ENCODE results near the gene TMEM151B.

The TMEM151B gene

GRCh38 chr6:44270526-44271405, 516 bp downstream of the TMEM151B start:
- peak overlapping the region; percentile 35 for H3K4me3 Mint-ChIP-seq
- no peak overlapping the region for H3K27ac Mint-ChIP-seq
- intact Hi-C loops (cut with micrococcal nuclease) = no loop called here
- peaks cover 26% of the 10 kb centered on the region for H3K4me1 Mint-ChIP-seq (ENCODE audit: low read depth)
- peaks cover 68% of the 10 kb centered on the region for H3K27me3 Mint-ChIP-seq
- no peaks in the 10 kb centered on the region for H3K9me3 Mint-ChIP-seq
- no peaks in the 10 kb centered on the region for H3K36me3 Mint-ChIP-seq (ENCODE audit: low read depth)

- Mint-ChIP-seq H3K4me3 (no peak overlapping the region), H3K27ac (no peak overlapping the region), H3K27me3 (peaks cover 71% of the 10 kb centered on the region), H3K9me3 (no peaks in the 10 kb centered on the region), H3K4me1 (ENCODE audit: low read depth) (peaks cover 21% of the 10 kb centered on the region), H3K36me3 (ENCODE audit: low read depth) (no peaks in the 10 kb centered on the region)
- intact Hi-C loops (cut with micrococcal nuclease) = no loop called here
Measured at GRCh38 chr6:44271406-44271723, 1.1 kb downstream of the TMEM151B start.

GRCh38 chr6:44271914-44272313, 1.7 kb downstream of the TMEM151B start:
- H3K4me3 Mint-ChIP-seq = no peak overlapping the region
- peaks cover 75% of the 10 kb centered on the region for H3K27me3 Mint-ChIP-seq
- H3K9me3 Mint-ChIP-seq = no peaks in the 10 kb centered on the region
- intact Hi-C loops (cut with micrococcal nuclease) = no loop called here
- peaks cover 15% of the 10 kb centered on the region for H3K4me1 Mint-ChIP-seq (ENCODE audit: low read depth)
- no peaks in the 10 kb centered on the region for H3K36me3 Mint-ChIP-seq (ENCODE audit: low read depth)
- no peak overlapping the region for H3K27ac Mint-ChIP-seq

GRCh38 chr6:44272529-44272928, 2.3 kb downstream of the TMEM151B start:
- no peaks in the 10 kb centered on the region for H3K9me3 Mint-ChIP-seq
- intact Hi-C loops (cut with micrococcal nuclease) = no loop called here
- H3K27ac Mint-ChIP-seq = no peak overlapping the region
- peaks cover 11% of the 10 kb centered on the region for H3K4me1 Mint-ChIP-seq (ENCODE audit: low read depth)
- H3K4me3 Mint-ChIP-seq = no peak overlapping the region
- no peaks in the 10 kb centered on the region for H3K36me3 Mint-ChIP-seq (ENCODE audit: low read depth)
- peaks cover 79% of the 10 kb centered on the region for H3K27me3 Mint-ChIP-seq

GRCh38 chr6:44272999-44273566, 2.8 kb downstream of the TMEM151B start:
- no peaks in the 10 kb centered on the region for H3K9me3 Mint-ChIP-seq
- intact Hi-C loops (cut with micrococcal nuclease) = no loop called here

GRCh38 chr6:44273617-44274016, 3.4 kb downstream of the TMEM151B start:
- intact Hi-C loops (cut with micrococcal nuclease) = no loop called here
- Mint-ChIP-seq H3K4me1 (ENCODE audit: low read depth) (peaks cover 12% of the 10 kb centered on the region), H3K9me3 (no peaks in the 10 kb centered on the region), H3K27ac (no peak overlapping the region), H3K4me3 (no peak overlapping the region), H3K27me3 (peaks cover 83% of the 10 kb centered on the region), H3K36me3 (ENCODE audit: low read depth) (no peaks in the 10 kb centered on the region)

More at GRCh38 chr6:44272999-44273566, 2.8 kb downstream of the TMEM151B start:
- no peaks in the 10 kb centered on the region for H3K36me3 Mint-ChIP-seq (ENCODE audit: low read depth)
- H3K27me3 Mint-ChIP-seq = peaks cover 84% of the 10 kb centered on the region
- no peak overlapping the region for H3K27ac Mint-ChIP-seq
- peaks cover 11% of the 10 kb centered on the region for H3K4me1 Mint-ChIP-seq (ENCODE audit: low read depth)
- H3K4me3 Mint-ChIP-seq = no peak overlapping the region

- Mint-ChIP-seq H3K4me1 (ENCODE audit: low read depth) (peaks cover 16% of the 10 kb centered on the region), H3K9me3 (no peaks in the 10 kb centered on the region), H3K27ac (no peak overlapping the region), H3K36me3 (ENCODE audit: low read depth) (no peaks in the 10 kb centered on the region), H3K4me3 (no peak overlapping the region), H3K27me3 (peaks cover 80% of the 10 kb centered on the region)
- intact Hi-C loops (cut with micrococcal nuclease) = no loop called here
Measured at GRCh38 chr6:44275271-44275748, 5.1 kb downstream of the TMEM151B start.

GRCh38 chr6:44275749-44276648, 5.7 kb downstream of the TMEM151B start:
- no peaks in the 10 kb centered on the region for H3K36me3 Mint-ChIP-seq (ENCODE audit: low read depth)
- peaks cover 82% of the 10 kb centered on the region for H3K27me3 Mint-ChIP-seq
- H3K4me3 Mint-ChIP-seq = peak overlapping the region; percentile 10
- peaks cover 16% of the 10 kb centered on the region for H3K4me1 Mint-ChIP-seq (ENCODE audit: low read depth)
- H3K27ac Mint-ChIP-seq = no peak overlapping the region
- intact Hi-C loops (cut with micrococcal nuclease) = no loop called here
- H3K9me3 Mint-ChIP-seq = no peaks in the 10 kb centered on the region

GRCh38 chr6:44276667-44277640, 6.7 kb downstream of the TMEM151B start:
- Mint-ChIP-seq H3K4me3 (no peak overlapping the region), H3K4me1 (ENCODE audit: low read depth) (peaks cover 16% of the 10 kb centered on the region), H3K36me3 (ENCODE audit: low read depth) (no peaks in the 10 kb centered on the region), H3K27me3 (peaks cover 74% of the 10 kb centered on the region), H3K9me3 (no peaks in the 10 kb centered on the region), H3K27ac (no peak overlapping the region)
- intact Hi-C loops (cut with micrococcal nuclease) = no loop called here

GRCh38 chr6:44277763-44278162, 7.5 kb downstream of the TMEM151B start:
- H3K27ac Mint-ChIP-seq = no peak overlapping the region
- intact Hi-C loops (cut with micrococcal nuclease) = no loop called here

GRCh38 chr6:44278315-44278714, 8.1 kb downstream of the TMEM151B start:
- Mint-ChIP-seq H3K9me3 (no peaks in the 10 kb centered on the region), H3K4me1 (ENCODE audit: low read depth) (peaks cover 16% of the 10 kb centered on the region), H3K27ac (no peak overlapping the region), H3K4me3 (no peak overlapping the region), H3K36me3 (ENCODE audit: low read depth) (no peaks in the 10 kb centered on the region), H3K27me3 (peaks cover 72% of the 10 kb centered on the region)
- intact Hi-C loops (cut with micrococcal nuclease) = no loop called here

More at GRCh38 chr6:44277763-44278162, 7.5 kb downstream of the TMEM151B start:
- H3K4me3 Mint-ChIP-seq = no peak overlapping the region
- H3K4me1 Mint-ChIP-seq (ENCODE audit: low read depth) = peaks cover 16% of the 10 kb centered on the region
- H3K27me3 Mint-ChIP-seq = peaks cover 72% of the 10 kb centered on the region
- no peaks in the 10 kb centered on the region for H3K36me3 Mint-ChIP-seq (ENCODE audit: low read depth)
- no peaks in the 10 kb centered on the region for H3K9me3 Mint-ChIP-seq

GRCh38 chr6:44278774-44279697, 8.8 kb downstream of the TMEM151B start:
- H3K4me1 Mint-ChIP-seq (ENCODE audit: low read depth) = peaks cover 24% of the 10 kb centered on the region
- peaks cover 76% of the 10 kb centered on the region for H3K27me3 Mint-ChIP-seq
- H3K36me3 Mint-ChIP-seq (ENCODE audit: low read depth) = no peaks in the 10 kb centered on the region
- H3K9me3 Mint-ChIP-seq = no peaks in the 10 kb centered on the region
- intact Hi-C loops (cut with micrococcal nuclease) = no loop called here
- peak overlapping the region; percentile 10 for H3K27ac Mint-ChIP-seq
- no peak overlapping the region for H3K4me3 Mint-ChIP-seq
